NB4 (cell line): ENCODE measurements around the gene CDH23.

ENCODE experiments used
- POLR2A ChIP-seq: IDR thresholded peaks from 2 replicates; pipeline ENCODE4 v1.6.1; 2011; ENCODE audit warnings: mild to moderate bottlenecking; ENCODE audit not compliant: insufficient read length; ENCODE audit errors: extremely low read depth
- TF ChIP-seq, protein P1 (sequence below): IDR thresholded peaks from one replicate; pipeline ENCODE4 v1.5.1; 2012; ENCODE audit warnings: low read depth, low read length

- TF ChIP-seq, protein P1, sequence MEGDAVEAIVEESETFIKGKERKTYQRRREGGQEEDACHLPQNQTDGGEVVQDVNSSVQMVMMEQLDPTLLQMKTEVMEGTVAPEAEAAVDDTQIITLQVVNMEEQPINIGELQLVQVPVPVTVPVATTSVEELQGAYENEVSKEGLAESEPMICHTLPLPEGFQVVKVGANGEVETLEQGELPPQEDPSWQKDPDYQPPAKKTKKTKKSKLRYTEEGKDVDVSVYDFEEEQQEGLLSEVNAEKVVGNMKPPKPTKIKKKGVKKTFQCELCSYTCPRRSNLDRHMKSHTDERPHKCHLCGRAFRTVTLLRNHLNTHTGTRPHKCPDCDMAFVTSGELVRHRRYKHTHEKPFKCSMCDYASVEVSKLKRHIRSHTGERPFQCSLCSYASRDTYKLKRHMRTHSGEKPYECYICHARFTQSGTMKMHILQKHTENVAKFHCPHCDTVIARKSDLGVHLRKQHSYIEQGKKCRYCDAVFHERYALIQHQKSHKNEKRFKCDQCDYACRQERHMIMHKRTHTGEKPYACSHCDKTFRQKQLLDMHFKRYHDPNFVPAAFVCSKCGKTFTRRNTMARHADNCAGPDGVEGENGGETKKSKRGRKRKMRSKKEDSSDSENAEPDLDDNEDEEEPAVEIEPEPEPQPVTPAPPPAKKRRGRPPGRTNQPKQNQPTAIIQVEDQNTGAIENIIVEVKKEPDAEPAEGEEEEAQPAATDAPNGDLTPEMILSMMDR: no peak
- no peak for TF ChIP-seq POLR2A
Observed at GRCh38 chr10:71427246-71427645, 30.5 kb downstream of the CDH23 start.
